ENCODE measurements around the gene SCYGR3.

DNA sequence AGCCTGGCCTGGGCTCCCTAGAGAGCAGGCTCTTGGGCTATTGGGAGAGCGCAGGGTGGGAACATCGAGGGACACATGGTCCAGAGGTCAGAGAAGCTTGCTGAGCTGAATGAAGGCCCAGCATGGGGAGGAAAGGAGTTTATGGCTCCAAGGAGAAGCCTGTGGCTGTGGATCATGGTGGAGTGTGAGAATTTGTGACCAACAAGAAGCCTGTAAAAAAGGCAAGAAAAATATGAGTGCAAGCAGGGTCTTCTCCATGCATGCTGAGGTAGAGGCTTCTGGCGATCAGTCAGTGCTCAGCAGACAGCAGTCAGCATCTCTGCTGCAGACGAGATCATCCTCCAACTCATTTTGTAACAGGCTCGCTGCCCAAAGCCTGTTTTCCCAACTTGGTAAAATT is 1.3 kb upstream of the SCYGR3 start:
- TF ChIP-seq POLR2A (IDR thresholded peaks at IDR 0.05), result no peak
- TF ChIP-seq, protein P1, sequence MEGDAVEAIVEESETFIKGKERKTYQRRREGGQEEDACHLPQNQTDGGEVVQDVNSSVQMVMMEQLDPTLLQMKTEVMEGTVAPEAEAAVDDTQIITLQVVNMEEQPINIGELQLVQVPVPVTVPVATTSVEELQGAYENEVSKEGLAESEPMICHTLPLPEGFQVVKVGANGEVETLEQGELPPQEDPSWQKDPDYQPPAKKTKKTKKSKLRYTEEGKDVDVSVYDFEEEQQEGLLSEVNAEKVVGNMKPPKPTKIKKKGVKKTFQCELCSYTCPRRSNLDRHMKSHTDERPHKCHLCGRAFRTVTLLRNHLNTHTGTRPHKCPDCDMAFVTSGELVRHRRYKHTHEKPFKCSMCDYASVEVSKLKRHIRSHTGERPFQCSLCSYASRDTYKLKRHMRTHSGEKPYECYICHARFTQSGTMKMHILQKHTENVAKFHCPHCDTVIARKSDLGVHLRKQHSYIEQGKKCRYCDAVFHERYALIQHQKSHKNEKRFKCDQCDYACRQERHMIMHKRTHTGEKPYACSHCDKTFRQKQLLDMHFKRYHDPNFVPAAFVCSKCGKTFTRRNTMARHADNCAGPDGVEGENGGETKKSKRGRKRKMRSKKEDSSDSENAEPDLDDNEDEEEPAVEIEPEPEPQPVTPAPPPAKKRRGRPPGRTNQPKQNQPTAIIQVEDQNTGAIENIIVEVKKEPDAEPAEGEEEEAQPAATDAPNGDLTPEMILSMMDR (IDR thresholded peaks at IDR 0.05), result no peak

Measured in body of pancreas (tissue), 4 donors.